ENCODE results near the gene RXRA.

GRCh38 chr9:134317790-134318414, 8.4 kb upstream of the RXRA start:
- TF ChIP-seq POLR2A (IDR thresholded peaks at IDR 0.05) (no peak), CTCF (IDR thresholded peaks at IDR 0.05) (no peak)
